Thoracic aorta (tissue), 2 donors: Measurements from ENCODE around the gene DCBLD1. TPM values are rescaled to one million over a fixed set of nuclear protein-coding genes. Genes with fewer than 3 reads are reported as not detected.

Source experiments
- ATAC-seq: fragments of 150-250 bp; one replicate; pipeline ENCODE4 v1.8.0; 2017; ENCODE audit warnings: low read depth; ENCODE audit not compliant: insufficient number of reproducible peaks, low FRiP score
- DNase-seq: peaks from one replicate; pipeline ENCODE4 v3.0.0-alpha.2; 2020; ENCODE audit warnings: low spot score
- H3K27ac ChIP-seq, 2 donors: fragments of 200-600 bp; sonication (generic); 1 replicate in 1 of 2; 2 replicates in 1 of 2; pipeline ENCODE4 v1.5.1; 2016; ENCODE audit warnings: mild to moderate bottlenecking in 2 of 2, moderate library complexity in 2 of 2
- H3K27me3 ChIP-seq: fragments of 200-600 bp; sonication (generic); replicated peaks from 2 replicates; pipeline ENCODE4 v1.6.0; 2016; ENCODE audit warnings: mild to moderate bottlenecking; ENCODE audit not compliant: insufficient read depth
- H3K36me3 ChIP-seq: fragments of 200-600 bp; sonication (generic); one replicate; pipeline ENCODE4 v1.5.1; 2016
- H3K4me1 ChIP-seq, 2 donors: fragments of 200-600 bp; sonication (generic); 1 replicate in 1 of 2; 2 replicates in 1 of 2; pipeline versions ENCODE4 v1.5.1 to v1.6.0; 2016; ENCODE audit warnings: low read depth in 2 of 2, mild to moderate bottlenecking in 1 of 2; ENCODE audit not compliant: control insufficient read depth in 1 of 2
- H3K4me3 ChIP-seq: fragments of 200-600 bp; sonication (generic); 2 replicates; pipeline ENCODE4 v1.5.1; 2016; ENCODE audit warnings: mild to moderate bottlenecking
- H3K9me3 ChIP-seq: fragments of 200-600 bp; sonication (generic); 2 replicates; pipeline ENCODE4 v1.5.1; 2016
- CTCF ChIP-seq: fragments of 200-600 bp; sonication (generic); IDR thresholded peaks from one replicate; pipeline ENCODE4 v1.5.1; 2019; ENCODE audit warnings: antibody characterized with exemption
- total RNA-seq, 2 donors: library from RNA; depleted of rRNA; stranded (reverse); fragments of >200 nt; gene quantifications; one replicate each; pipeline versions ENCODE4 v1.1.0 to v1.2.3, GENCODE V29; 2016

The DCBLD1 gene
- total RNA-seq, 2 donors from 2014 or later = 6.4 to 33.2 TPM

GRCh38 chr6:117505311-117505710 is 22.8 kb downstream of the DCBLD1 start:
- Histone ChIP-seq H3K9me3 (no peaks in the 10 kb centered on the region), H3K27ac (no peak overlapping the region), H3K36me3 (no peaks in the 10 kb centered on the region)

GRCh38 chr6:117506180-117506835 is 23.8 kb downstream of the DCBLD1 start:
- no peak overlapping the region for H3K4me3 ChIP-seq
- no peaks in the 10 kb centered on the region for H3K9me3 ChIP-seq
- no peak overlapping the region for H3K27ac ChIP-seq
- DNase-seq = no peak
- H3K4me1 ChIP-seq = peaks cover 9 to 21% of the 10 kb centered on the region in 2 donors
- H3K36me3 ChIP-seq = no peaks in the 10 kb centered on the region
- H3K27me3 ChIP-seq = no peaks in the 10 kb centered on the region
- ATAC-seq = no peak
- no peak for TF ChIP-seq CTCF

More at GRCh38 chr6:117505311-117505710, 22.8 kb downstream of the DCBLD1 start:
- H3K4me1 ChIP-seq = peaks cover 7 to 14% of the 10 kb centered on the region in 2 donors
- no peaks in the 10 kb centered on the region for H3K27me3 ChIP-seq
- no peak for ATAC-seq
- no peak for TF ChIP-seq CTCF
- no peak overlapping the region for H3K4me3 ChIP-seq
- no peak for DNase-seq

- Histone ChIP-seq H3K36me3 (no peaks in the 10 kb centered on the region), H3K27ac (no peak overlapping the region), H3K27me3 (no peaks in the 10 kb centered on the region), H3K9me3 (no peaks in the 10 kb centered on the region), H3K4me3 (no peak overlapping the region), H3K4me1 (peaks cover 12 to 27% of the 10 kb centered on the region in 2 donors)
- no peak for ATAC-seq
- DNase-seq = no peak
- no peak for TF ChIP-seq CTCF
Measured at GRCh38 chr6:117506907-117507306, 24.4 kb downstream of the DCBLD1 start.

GRCh38 chr6:117508450-117508971 is 26.0 kb downstream of the DCBLD1 start:
- no peaks in the 10 kb centered on the region for H3K36me3 ChIP-seq
- H3K27me3 ChIP-seq = no peaks in the 10 kb centered on the region
- no peaks in the 10 kb centered on the region for H3K9me3 ChIP-seq
- H3K27ac ChIP-seq = no peak overlapping the region
- no peak for TF ChIP-seq CTCF
- peaks cover 12 to 39% of the 10 kb centered on the region in 2 donors for H3K4me1 ChIP-seq
- ATAC-seq (no peak), DNase-seq (no peak)
- no peak overlapping the region for H3K4me3 ChIP-seq

GRCh38 chr6:117509021-117509420 is 26.5 kb downstream of the DCBLD1 start:
- Histone ChIP-seq H3K4me3 (no peak overlapping the region), H3K27me3 (no peaks in the 10 kb centered on the region), H3K36me3 (no peaks in the 10 kb centered on the region), H3K4me1 (peaks cover 16 to 44% of the 10 kb centered on the region in 2 donors), H3K27ac (no peak overlapping the region), H3K9me3 (no peaks in the 10 kb centered on the region)
- DNase-seq (no peak), ATAC-seq (no peak)
- no peak for TF ChIP-seq CTCF
